HG02852 (cell line): ENCODE results near the gene AGAP1.

Experiments used
- ATAC-seq: cut with Tn5 transposase; IDR thresholded peaks from one replicate; pipeline ENCODE4 v1.9.1; 2021; ENCODE audit warnings: mild to moderate bottlenecking, moderate library complexity; ENCODE audit not compliant: unreplicated experiment

The AGAP1 gene

DNA sequence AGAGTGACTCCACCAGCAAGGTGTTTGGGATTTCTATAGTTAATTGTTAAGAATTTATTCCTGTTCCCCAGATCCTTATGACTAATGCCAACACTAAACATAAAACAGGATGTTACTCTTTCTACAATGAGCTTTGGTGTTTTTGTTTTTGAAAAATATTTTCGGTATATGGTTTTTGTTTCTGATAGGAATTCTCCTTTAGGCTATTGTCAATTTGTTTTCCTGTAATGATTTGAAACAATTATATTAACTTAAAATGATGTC is 182.6 kb downstream of the AGAP1 start:
- no peak for ATAC-seq

DNA sequence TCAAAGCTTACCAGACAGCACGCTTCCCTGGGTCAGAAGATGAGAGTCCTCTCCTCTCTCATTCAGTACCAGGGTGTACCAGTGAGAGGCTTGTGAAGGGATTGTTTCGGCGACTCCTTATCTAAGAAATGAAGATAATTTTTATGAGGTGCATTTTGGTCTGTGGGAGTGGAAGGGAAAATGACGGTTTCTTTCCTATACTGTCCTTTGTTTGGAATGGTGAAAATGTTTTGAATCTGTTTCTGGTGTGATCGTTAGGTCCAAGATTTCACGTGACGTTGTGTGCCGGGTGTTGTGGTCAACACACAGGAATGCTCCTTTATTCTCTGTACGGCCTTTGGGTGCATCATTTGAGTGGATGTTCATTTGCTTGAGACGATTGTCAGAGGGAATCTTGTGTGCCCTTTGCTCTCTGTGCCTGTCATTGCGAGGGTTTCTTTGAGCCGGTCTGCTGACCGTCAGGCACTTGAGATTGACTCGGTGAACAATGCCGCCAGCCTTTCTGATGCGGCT is 183.5 kb downstream of the AGAP1 start:
- ATAC-seq: no peak

DNA sequence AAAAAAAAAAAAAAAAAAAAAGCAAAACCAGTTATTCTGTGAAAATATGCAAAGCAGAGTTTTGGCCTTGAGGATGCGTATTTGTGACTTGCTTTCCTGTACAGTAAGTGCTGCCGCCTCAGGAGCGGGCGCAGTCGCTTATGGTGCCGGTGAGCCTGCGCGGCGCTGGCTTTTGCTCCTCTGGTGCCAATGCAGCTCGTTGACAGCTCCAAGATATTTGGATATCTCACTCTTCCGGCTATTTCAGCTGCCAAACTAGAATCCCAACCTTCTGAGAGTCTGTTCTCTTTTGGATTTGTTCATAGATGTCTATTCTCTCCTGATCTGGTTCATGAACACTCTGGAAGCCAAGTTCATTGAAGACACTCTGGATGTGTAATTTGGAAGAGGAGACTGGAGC is 184.1 kb downstream of the AGAP1 start:
- ATAC-seq: no peak

DNA sequence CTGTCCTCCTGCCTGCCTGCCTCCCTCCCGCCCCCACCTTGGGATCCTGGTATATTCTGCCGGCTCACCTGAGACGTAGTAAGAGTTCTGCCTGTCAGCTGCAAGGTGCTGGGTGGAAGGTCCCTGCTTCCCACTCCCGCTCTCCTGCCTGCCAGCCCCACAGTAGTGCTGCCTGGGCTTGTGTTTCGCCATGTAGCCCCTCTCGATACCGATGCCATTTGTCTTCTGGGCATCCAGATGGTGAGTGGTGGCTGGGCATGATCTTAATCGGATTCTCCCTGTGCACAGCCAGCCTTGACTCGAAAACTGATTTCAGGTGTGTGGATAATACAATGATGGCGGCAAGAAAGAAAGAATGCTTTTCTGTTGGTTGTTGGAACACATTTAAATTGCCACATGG is 184.9 kb downstream of the AGAP1 start:
- no peak for ATAC-seq

DNA sequence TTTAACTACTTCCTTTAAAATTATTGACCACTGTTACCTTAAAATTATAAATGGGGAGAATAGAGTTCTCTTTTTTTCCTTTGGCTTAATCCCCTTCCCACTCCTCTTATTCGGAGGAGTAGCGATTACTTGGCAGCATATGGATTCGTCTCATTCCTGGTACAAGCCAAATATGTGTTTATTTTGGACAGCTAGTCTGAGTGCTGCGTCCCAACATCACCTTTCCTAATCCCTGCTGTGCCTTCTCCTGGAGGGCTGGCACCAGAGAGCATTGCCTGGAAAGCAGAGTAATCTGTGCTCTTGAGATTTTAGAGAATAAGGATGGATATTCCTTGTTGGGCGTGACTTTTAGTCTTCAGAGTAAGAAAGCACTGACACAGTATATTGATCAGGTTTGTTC is 185.6 kb downstream of the AGAP1 start:
- ATAC-seq: no peak

DNA sequence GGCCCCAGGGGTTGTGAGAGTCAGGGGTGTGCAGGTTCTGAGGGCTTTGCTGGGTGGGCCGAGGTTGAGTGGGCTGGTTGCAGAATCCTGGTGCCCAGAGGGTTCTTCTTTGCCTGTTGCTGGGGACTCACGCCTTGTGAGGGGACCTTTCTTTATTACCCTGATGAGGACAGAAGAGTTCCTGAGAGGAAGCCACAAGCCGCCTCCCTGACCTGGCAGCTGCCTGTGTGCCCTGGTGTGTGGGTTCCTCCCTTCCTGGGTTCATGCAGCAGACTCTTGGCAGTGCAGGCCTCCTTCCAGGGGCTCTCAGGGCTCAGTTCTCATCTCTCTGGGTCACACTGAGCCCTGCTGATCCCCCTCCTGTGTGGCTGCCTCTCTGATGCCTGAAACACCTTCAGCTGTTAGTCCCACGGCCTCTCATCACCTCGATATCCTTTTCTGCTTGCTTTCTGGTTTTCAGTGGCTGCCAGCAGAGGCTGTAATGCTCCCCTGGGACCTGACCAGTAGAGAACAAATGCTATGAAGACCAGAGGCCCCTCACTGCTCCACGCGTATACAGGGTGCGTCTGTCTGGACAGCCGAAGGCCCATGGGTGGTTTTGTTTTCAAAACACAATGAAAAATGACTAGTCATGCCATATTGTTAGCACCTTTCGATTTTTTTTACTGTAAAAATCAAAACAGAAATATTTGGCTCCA is 191.3 kb downstream of the AGAP1 start:
- ATAC-seq: no peak

DNA sequence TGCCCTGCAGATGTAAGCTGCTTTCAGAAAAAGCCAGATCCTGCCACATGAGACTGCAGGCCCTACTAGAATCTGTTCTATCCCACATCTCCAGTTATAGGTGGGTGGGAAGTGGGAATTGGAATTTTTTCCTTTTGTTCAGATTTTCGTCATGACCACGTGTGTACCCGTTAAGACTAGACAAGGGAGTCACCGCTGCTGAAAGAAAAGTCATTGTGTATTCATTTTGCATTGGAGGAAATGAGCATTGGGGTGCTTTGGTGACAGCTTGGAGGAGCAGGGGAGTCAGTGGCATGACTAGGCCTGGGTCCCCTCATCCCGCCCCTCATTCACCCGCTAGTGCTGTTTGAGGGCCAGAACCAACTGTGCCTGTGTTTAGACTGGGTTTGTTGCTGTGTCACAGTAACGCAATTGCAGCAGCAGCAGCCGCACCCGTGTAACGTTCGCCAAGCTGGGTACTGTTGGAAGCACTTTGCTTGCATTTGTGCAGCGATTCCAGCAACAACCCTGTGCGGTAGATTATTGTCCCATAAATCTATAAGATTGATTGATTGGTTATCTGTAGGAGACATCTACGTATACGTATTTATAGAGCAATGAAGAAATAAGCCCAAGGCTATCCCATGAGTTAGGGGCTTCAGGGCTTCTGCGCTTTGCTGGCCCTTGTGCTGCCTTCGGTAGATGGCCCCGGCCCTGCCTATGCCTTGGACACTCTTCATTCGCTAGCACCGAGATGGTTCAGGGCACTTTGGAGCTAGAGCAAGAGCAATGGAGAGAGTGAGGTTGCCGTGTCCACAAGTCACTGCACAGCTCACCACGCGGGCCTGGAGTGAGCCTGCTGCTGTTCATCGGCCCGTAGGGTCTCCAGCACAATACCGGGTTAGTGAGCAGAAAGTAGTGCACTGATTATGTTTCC is 194.9 kb downstream of the AGAP1 start:
- ATAC-seq: no peak

DNA sequence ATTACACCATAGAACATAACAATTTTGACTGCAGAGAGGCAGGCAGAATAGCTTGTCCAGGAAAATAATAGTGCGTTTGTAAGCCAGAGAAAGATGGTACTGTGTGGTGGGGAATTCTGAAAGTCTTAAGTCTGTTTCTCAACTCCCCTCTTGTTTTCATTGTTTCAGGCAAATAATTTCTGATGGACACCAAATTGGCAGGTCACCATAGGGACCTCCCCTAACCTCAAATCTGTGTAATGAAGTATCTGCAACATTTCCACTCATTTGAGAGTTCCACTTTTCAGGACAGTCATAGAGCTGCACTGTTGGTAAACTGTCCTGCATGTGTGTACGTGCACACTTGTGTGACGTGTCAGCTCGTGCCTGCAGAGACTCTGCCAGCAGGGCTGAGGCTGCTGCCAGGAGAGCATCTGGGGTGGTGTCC is 195.6 kb downstream of the AGAP1 start:
- no peak for ATAC-seq

DNA sequence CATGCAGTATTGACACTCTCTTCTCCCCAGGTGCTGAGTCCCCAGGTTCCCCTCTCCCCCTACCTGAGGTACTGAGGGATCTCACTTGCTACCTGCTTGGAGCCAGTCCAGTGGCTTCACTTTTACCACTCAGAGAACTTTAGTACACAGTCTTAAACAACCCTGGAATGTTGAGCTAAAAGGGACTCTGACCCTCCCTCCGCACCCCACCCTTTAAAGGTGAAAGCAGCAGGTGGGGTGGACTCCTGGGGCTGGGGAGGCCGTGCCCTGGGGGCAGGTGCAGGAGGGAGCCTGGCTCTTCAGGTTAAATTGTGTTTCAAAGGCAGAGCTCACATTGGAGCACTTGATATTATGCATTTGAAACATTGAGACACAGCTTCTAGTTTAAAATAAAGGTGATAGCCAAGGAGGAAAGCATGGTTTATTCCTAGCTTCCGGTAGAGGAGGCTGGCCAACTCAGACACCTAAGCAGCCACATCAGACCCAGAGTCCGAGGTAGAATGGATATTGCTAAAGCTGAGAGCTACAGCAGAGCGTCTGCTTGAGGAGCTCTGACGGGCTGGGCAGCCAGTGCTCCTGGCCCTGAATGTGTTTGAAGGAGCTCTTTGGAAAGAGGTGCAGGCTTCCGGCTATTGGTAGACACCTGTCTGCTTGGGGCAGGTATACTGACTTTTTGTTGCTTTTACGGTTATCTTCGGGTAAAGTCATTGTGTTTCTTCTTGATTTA is 196.4 kb downstream of the AGAP1 start:
- no peak for ATAC-seq

DNA sequence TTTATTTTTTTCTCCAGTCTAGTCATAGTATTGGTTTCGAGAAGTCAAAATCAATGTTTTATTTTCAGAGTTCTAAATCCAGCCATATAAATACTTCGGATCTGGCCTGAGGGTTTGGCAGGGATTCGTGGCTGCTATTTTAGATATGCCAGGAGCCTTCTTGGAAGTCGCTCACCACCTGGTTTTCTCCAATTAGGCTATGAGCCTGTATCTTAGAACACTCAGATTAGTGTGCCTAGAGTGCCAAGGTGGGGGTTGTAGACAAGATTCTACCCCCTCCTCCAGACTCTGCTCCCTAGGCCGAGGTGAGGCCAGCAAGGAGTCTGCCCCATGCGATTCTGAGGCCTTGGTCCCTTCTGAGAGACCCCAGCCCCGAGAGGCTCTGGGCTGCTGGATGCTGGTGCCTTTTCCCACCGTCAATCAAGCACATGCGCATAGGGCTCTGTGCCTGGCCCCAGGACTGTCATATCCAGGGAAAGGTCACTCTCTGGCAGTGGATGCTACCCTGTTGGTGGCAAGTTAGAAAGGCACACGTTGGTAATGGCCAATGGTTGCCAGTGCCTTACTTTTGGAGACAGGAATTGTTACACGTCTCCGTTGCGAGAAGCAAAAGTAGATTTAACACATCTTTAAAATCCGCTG is 197.1 kb downstream of the AGAP1 start:
- no peak for ATAC-seq

DNA sequence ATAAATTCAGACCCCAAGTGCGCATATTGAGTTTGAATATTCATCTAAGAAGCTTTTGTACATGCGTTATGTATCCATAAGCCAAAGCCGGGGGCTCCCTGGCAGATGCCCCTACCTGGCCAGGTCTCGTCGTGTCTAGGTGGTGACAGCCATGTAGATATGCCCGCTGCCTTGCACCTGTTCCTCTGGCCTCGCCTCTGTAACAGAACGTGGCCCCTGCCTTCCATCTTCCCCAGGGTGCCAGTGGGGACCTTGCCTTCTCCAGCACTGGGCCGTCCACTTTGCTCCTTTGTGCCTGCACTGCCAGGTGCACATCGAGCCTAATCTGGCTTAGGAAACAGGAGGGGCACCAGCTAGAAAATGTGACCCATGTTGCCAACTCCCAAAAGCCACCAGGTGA is 198.2 kb downstream of the AGAP1 start:
- no peak for ATAC-seq

DNA sequence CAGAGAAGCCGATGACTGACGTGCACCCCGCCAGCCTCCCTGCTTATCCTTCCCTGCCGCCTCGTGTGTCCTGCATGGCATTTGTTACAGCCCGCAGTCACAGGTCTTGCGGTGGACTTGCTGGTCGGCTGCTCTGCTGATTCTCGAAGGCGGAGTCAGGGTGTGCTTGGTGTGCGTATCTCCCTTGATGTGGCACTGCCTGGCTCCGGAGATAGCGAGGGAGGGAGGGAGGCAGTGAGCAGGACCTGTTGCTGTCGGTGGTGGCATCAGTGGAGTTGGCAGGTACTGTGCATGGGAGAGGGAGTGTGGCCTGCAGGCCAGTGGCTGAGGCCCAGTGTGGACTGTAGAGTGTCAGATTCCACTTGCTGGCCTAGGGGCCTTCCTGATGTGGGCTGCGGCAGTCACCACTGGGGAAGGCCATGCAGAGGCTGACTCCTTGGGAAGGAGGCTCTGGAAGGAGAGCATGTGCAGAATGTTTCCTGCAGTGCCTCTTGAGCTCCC is 198.9 kb downstream of the AGAP1 start:
- no peak for ATAC-seq

DNA sequence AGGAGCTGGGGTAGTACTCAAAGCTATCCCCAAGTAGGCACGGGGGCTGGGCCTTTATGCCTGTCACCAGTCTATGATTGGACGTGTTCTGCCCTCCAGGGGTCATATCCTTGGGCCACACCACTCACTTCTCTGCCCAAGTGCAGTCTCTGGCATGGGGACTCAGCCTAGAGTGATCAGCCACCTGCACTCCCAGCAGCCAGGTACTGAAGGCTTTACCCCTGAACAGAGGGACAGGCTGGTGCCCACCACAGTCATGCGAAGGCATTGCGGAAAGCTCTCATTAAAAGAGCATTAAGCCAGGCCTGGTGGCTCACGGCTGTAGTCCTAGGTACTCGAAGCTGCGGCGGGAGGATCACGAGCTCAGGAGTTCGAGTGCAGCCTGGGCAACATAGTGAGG is 199.4 kb downstream of the AGAP1 start:
- no peak for ATAC-seq

DNA sequence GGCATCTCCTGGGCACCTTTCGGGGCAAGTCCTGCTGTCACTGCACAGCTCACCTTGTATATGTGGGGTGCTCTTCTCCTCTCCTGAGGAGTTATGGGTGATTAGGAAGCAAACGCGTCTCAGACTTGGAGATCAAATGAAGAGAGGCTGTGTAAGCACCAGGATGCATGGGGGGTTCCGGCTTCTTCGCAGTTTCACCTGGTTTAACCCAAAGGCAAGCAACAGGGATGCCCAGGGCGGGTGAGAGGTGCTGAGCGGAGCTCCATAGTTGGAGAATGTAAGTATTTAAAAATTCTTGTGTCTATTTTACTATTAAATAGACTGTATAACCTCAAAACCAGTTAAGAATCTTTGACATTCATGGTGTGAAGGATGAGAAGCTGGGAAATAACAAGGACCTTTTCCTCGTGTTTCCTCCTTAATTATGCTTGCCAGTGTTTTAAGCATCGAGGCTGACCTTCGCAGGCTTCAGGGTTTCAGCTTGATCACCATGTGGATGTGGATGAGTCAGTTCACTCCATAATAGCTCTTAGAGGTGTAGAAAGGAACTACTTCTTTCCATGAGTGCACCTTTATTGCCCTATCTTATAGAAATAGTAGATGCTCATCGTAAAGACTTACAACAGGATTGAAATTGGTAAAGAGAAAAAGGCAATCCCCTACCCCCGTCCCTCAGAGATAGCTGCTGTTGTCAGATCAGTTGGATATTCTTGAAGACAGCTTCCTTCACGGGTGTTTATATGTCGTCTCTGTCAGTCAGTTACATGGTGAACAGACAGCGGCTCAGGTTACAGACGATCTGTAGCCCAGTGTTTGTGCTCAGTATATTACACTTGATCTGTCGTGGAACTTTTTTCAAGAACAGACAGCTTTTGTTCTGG is 201.1 kb downstream of the AGAP1 start:
- no peak for ATAC-seq

DNA sequence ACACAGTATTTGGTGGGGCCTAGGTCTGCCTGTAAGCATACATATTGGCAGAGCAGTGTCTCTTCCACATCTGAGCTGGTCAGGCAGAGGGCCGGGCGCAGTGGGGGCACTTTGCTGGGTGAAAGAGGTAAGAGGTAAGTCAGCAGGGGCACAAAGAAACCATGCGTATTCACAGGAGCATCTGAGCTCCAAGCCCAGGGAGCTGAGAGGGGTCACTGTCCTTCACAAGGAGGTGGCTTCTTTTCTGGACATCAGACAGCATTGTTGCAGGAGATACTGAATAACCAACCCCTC is 201.7 kb downstream of the AGAP1 start:
- no peak for ATAC-seq

DNA sequence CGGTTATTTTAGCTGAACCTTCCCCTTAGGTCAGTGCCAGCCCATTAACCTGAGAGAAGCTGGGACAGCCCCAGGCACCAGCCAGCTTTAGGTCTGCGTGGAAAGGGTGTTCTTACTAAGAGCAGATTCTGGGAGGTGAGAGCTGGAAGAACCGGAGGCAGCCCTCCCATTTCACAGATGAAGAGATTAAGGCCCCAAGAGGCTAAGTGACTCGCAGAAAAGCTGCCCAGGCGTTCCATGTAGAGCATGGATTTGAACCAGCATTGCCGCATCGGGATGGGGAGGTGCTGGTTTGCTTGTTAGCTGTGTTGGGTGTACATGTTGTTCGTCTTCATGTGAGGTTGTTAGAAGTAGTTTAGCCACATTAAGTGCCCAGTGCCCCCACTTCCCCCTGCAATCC is 203.2 kb downstream of the AGAP1 start:
- no peak for ATAC-seq

DNA sequence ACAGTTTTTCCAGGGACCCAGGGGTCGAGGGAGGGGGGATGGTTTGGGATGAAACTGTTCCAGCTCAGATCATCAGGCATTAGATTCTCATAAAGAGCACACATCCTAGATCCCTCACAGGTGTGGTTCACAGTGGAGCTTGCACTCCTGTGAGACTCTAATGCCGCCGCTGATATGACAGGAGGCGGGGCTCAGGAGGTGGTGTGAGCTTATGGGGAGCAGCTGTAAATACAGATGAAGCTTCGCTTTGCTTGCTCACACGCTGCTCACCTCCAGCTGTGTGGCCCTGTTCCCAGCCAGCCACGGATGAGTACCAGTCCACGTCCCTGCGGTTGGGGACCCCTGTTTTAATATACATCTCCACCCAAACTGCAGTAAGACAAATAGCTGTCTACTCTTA is 204.2 kb downstream of the AGAP1 start:
- no peak for ATAC-seq

DNA sequence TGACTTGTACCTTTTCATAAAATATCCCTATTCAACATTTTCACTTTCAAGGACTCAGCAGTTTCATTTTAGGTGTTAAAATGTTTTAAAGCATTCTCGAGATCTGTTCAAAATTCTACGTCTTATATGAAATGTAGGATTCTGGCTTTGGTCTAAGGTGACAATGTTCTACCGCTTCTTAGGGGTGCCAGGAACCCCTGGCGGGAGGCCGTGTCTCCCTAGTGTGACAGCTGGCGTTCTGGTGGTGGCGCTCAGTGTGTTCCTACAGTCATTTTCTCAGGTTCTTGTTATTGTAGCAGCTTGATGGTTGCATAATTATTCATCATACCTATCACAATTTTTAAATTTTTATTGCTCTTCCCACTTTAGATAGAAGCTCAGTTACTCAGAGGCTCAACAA is 204.6 kb downstream of the AGAP1 start:
- no peak for ATAC-seq

DNA sequence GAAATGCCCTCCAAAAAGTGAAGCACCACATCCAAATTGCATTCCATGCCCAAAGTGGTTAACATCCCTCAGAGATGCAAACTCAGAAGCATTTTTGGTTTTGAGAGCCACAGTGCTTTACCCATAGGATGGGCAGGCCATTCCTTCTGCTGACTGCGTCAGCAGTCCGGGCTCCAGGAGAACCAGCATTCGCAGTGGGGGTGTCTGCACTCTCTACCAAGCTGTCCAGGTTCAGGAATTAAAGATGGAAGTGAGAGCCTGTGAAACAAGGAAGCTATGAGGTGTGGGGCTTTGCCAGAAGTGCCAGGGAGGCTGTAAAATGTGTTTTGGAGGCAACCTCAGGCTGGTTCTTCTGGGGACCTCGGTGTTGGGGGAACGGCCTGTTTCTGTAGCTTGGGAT is 205.7 kb downstream of the AGAP1 start:
- no peak for ATAC-seq
